Body of pancreas (tissue), 4 donors: Measurements from ENCODE around the gene DTHD1. TPM values are rescaled to one million over a fixed set of nuclear protein-coding genes. Genes with fewer than 3 reads are reported as not detected.

Experiments used
- ATAC-seq: fragments of 150-250 bp; one replicate; pipeline ENCODE4 v1.9.1; 2016
- DNase-seq, 4 donors: peaks; one replicate each; pipeline ENCODE4 v3.0.0-alpha.2; 2019
- H3K27ac ChIP-seq, 4 donors: fragments of 200-600 bp; sonication (generic); 1 replicate in 3 of 4; 2 replicates in 1 of 4; pipeline versions ENCODE4 v1.5.1 to v1.6.1; 2016 to 2019; ENCODE audit warnings: mild to moderate bottlenecking in 1 of 4, mixed read lengths in 1 of 4, moderate library complexity in 1 of 4
- H3K27me3 ChIP-seq, 2 donors: fragments of 200-600 bp; sonication (generic); one replicate each; pipeline ENCODE4 v1.6.0; 2016; ENCODE audit warnings: mild to moderate bottlenecking in 1 of 2
- H3K36me3 ChIP-seq, 2 donors: fragments of 200-600 bp; sonication (generic); replicated peaks in 1 of 2; 2 replicates each; pipeline ENCODE4 v1.5.1; 2016; ENCODE audit warnings: low read depth in 2 of 2; ENCODE audit not compliant: insufficient read depth in 1 of 2
- H3K4me1 ChIP-seq: fragments of 200-600 bp; sonication (generic); one replicate; pipeline ENCODE4 v1.6.0; 2016
- H3K4me3 ChIP-seq, 2 donors: fragments of 200-600 bp; sonication (generic); 1 replicate in 1 of 2; 2 replicates in 1 of 2; pipeline ENCODE4 v1.5.1; 2016 to 2019
- H3K9me3 ChIP-seq, 3 donors: fragments of 200-600 bp; sonication (generic); 1 replicate in 2 of 3; 2 replicates in 1 of 3; pipeline ENCODE4 v1.5.1; 2016
- CTCF ChIP-seq, 7 experiments: fragments of 450-650 bp in 4 of 7; fragments of 200-600 bp in 3 of 7; sonication (generic) in 3 of 7; IDR thresholded peaks; one replicate each; pipeline ENCODE4 v1.5.1; 2016 to 2019; ENCODE audit warnings: antibody characterized with exemption in 7 of 7
- POLR2A ChIP-seq, 3 donors: fragments of 450-650 bp; IDR thresholded peaks; one replicate each; pipeline ENCODE4 v1.6.1; 2016; ENCODE audit warnings: antibody characterized with exemption in 3 of 3, mild to moderate bottlenecking in 2 of 3
- WGBS, 2 donors: methylation state at CpG; one replicate each; pipeline ENCODE4 v1.1.5; 2017; 5-methylcytosine and 5-hydroxymethylcytosine counted together
- intact Hi-C: fragments of 100-400 bp; cut with DNase I; formaldehyde crosslinking; loops from one replicate; pipeline ENCODE4 v1.15.1; 2023
- total RNA-seq, 2 donors: library from RNA; depleted of rRNA; stranded (reverse); fragments of >200 nt; gene quantifications; one replicate each; pipeline ENCODE4 v1.1.0, GENCODE V29; 2016

Gene DTHD1
- total RNA-seq, 2 donors from 2014 or later = under 0.01 TPM; not detected in 1

GRCh38 chr4:36392916-36393315 lies 111.5 kb downstream of the DTHD1 start:
- no peak for ATAC-seq
- intact Hi-C loops = no loop called here
- no peak for DNase-seq
- no peak overlapping the region for H3K27ac ChIP-seq
- H3K36me3 ChIP-seq = no peaks in the 10 kb centered on the region
- 60% methylated on average over 4 of the region's 4 CpGs for WGBS, 2 donors
- no peaks in the 10 kb centered on the region for H3K27me3 ChIP-seq
- TF ChIP-seq POLR2A (IDR thresholded peaks at IDR 0.05) = no peak
- no peak for TF ChIP-seq CTCF (IDR thresholded peaks at IDR 0.05)
- H3K9me3 ChIP-seq = no peaks in the 10 kb centered on the region
- no peak overlapping the region for H3K4me3 ChIP-seq
- no peaks in the 10 kb centered on the region for H3K4me1 ChIP-seq

Other genes starting within 250 kb of the DTHD1 start
- 10 to 100 TPM; 12.5 to 14.3 TPM for gene ARAP2, start 37.1 kb upstream of the DTHD1 start, total RNA-seq